Hindlimb muscle (tissue), 1 donor: Measurements from ENCODE around the gene KDM3A. TPM values are rescaled to one million over a fixed set of nuclear protein-coding genes. Genes with fewer than 3 reads are reported as not detected.
A peak's percentile ranks its signal among the peaks of the same experiment; 100 is the strongest.
"Not testable (repeated sequence)": the region's sequence is repeated elsewhere in the genome, so short reads cannot be mapped to it uniquely, and the experiment has no call there.

Source experiments
- DNase-seq: peaks from one replicate; pipeline ENCODE4 v3.0.0-alpha.2; 2013
- polyA plus RNA-seq: library from polyadenylated mRNA; unstranded; fragments of 120-200 nt; gene quantifications from one replicate; pipeline ENCODE4 v1.2.1, GENCODE V29; 2013; ENCODE audit not compliant: insufficient read length

The KDM3A gene
- polyA plus RNA-seq, 1 donor = 62.1 TPM

DNA sequence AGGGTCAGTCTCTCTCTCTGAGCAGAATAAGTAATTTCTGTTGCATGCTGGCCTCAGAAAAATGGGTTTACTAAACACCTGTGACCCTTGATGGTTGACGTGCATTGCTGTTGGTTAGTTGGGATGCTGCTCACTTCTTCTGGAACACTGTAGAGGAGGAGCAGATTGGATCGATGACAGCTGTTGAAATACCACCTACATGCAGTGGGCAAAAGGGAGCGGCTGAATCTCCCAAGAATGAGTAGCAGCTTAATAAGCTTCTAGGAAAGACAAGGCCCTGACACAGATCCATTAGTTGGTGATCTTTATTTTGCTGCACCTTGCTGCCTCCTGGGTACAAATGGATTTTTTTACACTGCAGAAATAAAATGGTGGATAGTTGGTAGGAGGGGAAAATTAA is 43.2 kb downstream of the KDM3A start:
- DNase-seq = no peak

- no peak for DNase-seq
Measured at GRCh38 chr2:86485103-86485502, 43.9 kb downstream of the KDM3A start.

GRCh38 chr2:86485802-86486201 is 44.6 kb downstream of the KDM3A start:
- no peak for DNase-seq

GRCh38 chr2:86487062-86487461 is 45.9 kb downstream of the KDM3A start:
- no peak for DNase-seq

GRCh38 chr2:86488561-86489250 is 47.5 kb downstream of the KDM3A start:
- no peak for DNase-seq

- DNase-seq = no peak
Measured at GRCh38 chr2:86489542-86489941, 48.4 kb downstream of the KDM3A start.

GRCh38 chr2:86490245-86490644 is 49.1 kb downstream of the KDM3A start:
- DNase-seq = no peak

DNA sequence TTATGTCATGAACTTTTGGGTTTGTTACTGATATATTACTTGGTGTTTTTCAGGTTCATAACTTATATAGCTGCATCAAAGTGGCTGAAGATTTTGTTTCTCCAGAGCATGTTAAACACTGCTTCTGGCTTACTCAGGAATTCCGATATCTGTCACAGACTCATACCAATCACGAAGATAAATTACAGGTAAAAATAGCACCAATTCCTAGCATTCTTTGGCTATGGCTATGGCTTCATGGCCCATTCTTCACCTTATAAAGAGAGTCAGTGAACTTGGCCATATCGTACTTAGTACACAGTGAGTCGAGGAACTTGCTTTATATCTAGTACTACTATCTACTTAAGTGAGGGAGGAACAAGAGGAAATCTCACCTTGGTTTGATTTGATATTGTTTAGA is 49.9 kb downstream of the KDM3A start:
- DNase-seq = no peak

- peak; percentile 50 for DNase-seq
Measured at GRCh38 chr2:86492048-86492453, 50.9 kb downstream of the KDM3A start.

GRCh38 chr2:86496391-86496790 is 55.2 kb downstream of the KDM3A start:
- DNase-seq = not testable (repeated sequence)

GRCh38 chr2:86498468-86499260 is 57.5 kb downstream of the KDM3A start:
- DNase-seq = no peak

DNA sequence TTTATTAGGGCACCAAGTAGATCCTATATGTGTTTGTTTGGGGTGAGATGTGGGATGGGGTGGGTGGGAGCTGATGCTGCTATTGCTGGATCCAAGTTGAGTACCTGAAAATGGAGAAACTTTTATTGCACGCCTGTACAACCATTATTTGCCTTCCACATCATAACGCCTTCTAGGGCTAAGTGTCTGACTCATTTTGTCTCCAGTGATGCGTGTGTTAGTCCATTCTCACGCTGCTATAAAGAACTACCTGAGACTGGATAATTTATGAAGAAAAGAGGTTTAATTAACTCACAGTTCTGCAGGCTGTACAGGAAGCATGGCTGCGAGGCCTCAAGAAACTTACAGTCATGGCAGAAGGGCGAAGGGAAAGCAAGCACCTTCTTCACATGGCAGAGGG is 58.2 kb downstream of the KDM3A start:
- DNase-seq = no peak

DNA sequence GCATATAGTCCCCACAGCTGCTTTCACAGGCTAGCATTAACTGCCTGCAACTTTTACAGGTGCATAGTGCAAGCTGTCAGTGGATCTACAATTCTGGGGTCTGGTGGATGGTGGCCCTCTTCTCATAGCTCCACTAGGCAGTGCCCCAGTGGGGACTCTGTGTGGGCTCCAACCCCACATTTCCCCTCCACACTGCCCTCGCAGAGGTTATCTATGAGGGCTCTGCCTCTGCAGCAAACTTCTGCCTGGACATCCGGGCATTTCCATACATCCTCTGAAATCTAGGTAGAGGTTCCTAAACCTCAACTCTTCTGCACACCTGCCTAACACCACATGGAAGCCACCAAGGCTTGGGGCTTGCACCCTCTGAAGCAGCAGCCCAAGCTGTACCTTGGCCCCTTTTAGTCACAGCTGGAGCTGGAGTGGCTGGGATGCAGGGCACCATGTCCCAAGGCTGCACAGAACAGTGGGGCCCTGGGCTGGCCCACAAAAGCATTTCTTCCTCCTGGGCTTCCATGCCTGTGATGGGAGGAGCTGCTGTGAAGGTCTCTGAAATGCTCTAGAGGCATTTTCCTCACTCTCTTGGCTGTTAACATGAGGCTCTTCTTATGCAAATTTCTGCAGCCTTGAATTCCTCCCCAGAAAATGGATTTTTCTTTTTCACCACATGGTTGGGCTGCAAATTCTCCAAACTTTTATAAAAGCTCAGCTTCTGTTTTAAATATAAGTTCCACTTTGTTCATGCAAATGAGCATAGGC is 59.3 kb downstream of the KDM3A start:
- no peak for DNase-seq

DNA sequence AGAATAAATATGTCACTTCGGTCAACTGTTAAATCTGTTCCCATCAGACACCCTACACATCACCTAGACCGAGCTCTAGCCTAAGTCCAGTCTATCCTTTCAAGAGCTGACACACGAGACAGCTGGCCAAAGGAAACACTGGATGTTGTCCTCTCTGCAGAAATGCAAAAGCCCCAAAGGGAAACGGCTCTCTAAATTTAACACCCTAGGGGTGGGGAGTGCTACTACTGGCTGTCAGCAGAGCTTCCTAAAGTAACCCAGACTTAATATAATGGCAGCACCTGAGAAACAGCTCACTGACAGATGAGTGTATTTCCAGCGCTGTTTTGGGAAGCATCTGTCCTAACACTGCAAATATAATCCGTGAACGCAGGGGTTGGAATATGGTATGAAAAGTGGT is 66.4 kb downstream of the KDM3A start:
- no peak for DNase-seq

- no peak for DNase-seq
Measured at GRCh38 chr2:86510436-86510933, 69.3 kb downstream of the KDM3A start.

DNA sequence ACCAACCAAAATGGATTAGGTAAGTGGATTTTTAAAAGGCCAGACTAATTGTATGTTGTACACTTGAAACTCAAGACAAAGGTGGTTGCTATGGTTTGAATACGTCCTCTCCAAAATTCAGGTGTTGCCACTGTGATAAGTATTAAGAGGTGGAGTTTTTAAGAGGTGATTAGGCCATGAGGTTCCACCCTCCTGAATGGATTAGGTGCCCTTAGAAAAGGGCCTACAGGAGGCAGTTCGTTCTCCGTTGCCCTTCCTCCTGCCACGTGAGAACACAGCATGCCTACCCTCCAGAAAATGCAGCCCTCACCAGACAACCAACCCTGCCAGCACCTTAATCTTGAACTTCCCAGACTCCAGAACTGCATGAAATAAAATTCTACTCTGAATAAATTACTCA is 70.9 kb downstream of the KDM3A start:
- DNase-seq = no peak

- DNase-seq = no peak
Measured at GRCh38 chr2:86512892-86513291, 71.7 kb downstream of the KDM3A start.

GRCh38 chr2:86513948-86514660 is 72.9 kb downstream of the KDM3A start:
- no peak for DNase-seq

DNA sequence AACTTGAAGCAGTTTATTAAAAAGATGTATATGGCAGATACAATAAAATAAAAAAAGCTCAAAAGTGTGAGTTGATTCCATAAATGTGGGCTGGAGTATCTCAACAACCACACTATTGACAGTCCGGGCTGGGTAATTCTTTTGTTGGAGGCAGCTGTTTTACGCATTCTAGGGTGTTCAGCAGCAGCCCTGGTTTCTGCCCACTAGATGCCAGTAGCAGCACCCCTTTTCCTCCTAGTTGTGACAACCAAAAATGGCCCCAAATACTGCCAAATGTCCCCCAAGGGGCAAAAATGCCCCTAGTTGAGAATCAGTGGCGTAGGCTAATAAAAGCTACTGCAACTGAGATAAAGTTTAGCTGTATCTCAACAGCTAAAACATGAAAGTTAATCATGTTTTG is 77.3 kb downstream of the KDM3A start:
- DNase-seq = no peak

DNA sequence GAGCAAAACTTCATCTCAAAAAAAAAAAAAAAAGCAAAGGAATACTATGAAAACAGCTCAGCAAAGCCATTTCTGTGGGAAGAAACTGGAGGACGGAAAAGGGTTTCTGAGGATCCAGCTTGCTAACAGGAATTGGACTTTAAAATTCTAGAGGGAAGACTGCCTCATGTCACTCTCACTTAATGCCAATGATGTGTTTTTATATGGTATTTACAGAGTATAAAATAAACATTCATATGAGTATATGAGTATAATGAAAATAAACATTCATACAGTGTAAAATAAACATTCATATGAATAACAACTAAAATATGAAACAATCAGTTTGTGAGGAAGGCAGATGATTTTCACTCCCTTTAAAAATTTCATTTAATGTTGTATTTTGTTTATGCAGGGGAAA is 78.2 kb downstream of the KDM3A start:
- no peak for DNase-seq

GRCh38 chr2:86520153-86520552 is 79.0 kb downstream of the KDM3A start:
- DNase-seq = no peak

DNA sequence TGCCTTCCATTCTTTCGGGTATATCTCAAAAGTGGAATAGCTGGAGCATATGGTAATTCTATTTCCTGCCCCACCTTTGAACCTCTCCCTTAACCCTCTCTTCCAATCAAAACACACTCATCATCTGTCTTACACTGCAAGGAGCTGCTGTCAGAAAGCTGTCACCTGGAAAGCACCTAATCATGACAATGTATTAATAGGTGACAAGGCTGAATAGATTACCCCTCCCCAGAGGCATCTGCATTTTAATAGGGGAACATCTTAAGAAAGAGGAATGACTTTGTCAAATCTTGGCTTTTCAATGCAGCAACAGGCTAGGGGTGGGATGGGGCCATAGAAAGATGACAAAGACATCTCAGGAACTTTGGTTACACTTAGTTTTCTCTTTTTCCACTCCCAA is 80.8 kb downstream of the KDM3A start:
- no peak for DNase-seq

DNA sequence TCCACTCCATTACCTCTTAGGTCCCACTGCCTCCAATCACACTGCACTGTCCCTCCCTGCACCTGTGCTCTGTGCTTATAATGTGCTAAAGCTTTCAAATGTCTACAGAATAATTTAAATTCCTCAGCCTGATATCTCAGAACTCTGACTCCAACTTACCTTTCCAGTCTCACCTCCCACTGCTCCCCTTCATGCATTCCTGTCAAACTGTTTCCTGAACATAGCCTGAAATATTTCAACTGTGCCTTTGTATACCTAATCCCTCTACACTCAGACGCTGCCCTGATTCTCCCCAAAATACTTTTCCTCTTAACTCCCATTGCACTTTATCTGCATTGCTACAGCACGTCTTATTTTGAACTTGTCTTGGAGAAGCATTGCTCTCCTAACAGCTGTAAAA is 81.5 kb downstream of the KDM3A start:
- no peak for DNase-seq
